HFFc6 (cell line): Measurements from ENCODE around the gene ORC3. TPM values are rescaled to one million over a fixed set of nuclear protein-coding genes. Genes with fewer than 3 reads are reported as not detected.

Experiments
- DNase-seq: peaks from one replicate; pipeline ENCODE4 v3.0.0-alpha.2; 2018
- H3K27ac Mint-ChIP-seq: 2 replicates; pipeline ENCODE4 v1.8.0; 2020; ENCODE audit warnings: mild to moderate bottlenecking, mixed read lengths
- H3K27me3 Mint-ChIP-seq: 2 replicates; pipeline ENCODE4 v1.8.0; 2021; ENCODE audit warnings: mild to moderate bottlenecking, moderate library complexity, mixed read lengths; ENCODE audit not compliant: insufficient read depth
- H3K36me3 Mint-ChIP-seq: 2 replicates; pipeline ENCODE4 v1.8.0; 2021; ENCODE audit warnings: low read depth, mixed read lengths
- H3K4me1 Mint-ChIP-seq: 2 replicates; pipeline ENCODE4 v1.8.0; 2020; ENCODE audit warnings: low read depth, mixed read lengths
- H3K4me3 Mint-ChIP-seq: 2 replicates; pipeline ENCODE4 v1.8.0; 2020; ENCODE audit warnings: mild to moderate bottlenecking, moderate library complexity, mixed read lengths
- H3K9me3 Mint-ChIP-seq: 2 replicates; pipeline ENCODE4 v1.8.0; 2020; ENCODE audit warnings: mild to moderate bottlenecking, mixed read lengths
- total RNA-seq, 6 experiments: library from RNA; stranded (reverse); fragmentation: NEBNext Ultra II Directional; extraction: Animal tissue kit (Norgen Biotek cat#: 25700); gene quantifications; 2 replicates in 1 of 6; 3 replicates in 5 of 6; pipeline ENCODE4 v1.2.3, GENCODE V29; 2021
- TF ChIP-seq, protein P1 (sequence below): fragments of 200-600 bp; sonication (generic); IDR thresholded peaks from 2 replicates; pipeline ENCODE4 v1.5.0; 2021; ENCODE audit warnings: antibody characterized with exemption, mild to moderate bottlenecking

Gene ORC3
- total RNA-seq, 6 experiments from 2014 or later = 26.7 to 35.1 (median 29.7) TPM

DNA sequence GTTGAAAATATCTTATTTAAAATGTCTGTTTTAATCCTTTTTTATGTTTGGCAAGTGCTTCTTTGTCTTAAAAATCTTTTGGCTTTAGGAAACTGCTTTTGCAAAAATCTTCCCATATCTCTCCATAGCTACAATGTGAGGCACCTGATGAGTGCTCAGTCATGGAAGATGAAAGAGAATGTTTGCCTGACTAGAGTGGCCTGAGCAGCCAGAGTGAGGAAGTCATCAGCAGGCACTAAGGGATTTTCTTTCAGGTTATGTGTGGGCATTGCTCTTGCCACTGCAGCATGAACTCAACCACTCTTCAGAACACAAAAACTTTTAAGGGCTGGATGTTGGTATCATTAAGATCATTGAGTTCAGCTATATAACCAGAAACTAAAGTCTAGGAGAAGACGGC, 64.2 kb downstream of the ORC3 start:
- Mint-ChIP-seq H3K36me3 (peaks cover 35% of the 10 kb centered on the region), H3K27ac (peak overlapping the region; percentile 24; the same call in 1 of the 2 replicates), H3K9me3 (no peaks in the 10 kb centered on the region), H3K27me3 (0 out of 2 replicates have a peak, but pooled peaks cover 2% of the 10 kb centered on the region), H3K4me1 (peaks cover 50% of the 10 kb centered on the region), H3K4me3 (no peak overlapping the region)
- no peak for DNase-seq
- TF ChIP-seq, protein P1, sequence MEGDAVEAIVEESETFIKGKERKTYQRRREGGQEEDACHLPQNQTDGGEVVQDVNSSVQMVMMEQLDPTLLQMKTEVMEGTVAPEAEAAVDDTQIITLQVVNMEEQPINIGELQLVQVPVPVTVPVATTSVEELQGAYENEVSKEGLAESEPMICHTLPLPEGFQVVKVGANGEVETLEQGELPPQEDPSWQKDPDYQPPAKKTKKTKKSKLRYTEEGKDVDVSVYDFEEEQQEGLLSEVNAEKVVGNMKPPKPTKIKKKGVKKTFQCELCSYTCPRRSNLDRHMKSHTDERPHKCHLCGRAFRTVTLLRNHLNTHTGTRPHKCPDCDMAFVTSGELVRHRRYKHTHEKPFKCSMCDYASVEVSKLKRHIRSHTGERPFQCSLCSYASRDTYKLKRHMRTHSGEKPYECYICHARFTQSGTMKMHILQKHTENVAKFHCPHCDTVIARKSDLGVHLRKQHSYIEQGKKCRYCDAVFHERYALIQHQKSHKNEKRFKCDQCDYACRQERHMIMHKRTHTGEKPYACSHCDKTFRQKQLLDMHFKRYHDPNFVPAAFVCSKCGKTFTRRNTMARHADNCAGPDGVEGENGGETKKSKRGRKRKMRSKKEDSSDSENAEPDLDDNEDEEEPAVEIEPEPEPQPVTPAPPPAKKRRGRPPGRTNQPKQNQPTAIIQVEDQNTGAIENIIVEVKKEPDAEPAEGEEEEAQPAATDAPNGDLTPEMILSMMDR = no peak

DNA sequence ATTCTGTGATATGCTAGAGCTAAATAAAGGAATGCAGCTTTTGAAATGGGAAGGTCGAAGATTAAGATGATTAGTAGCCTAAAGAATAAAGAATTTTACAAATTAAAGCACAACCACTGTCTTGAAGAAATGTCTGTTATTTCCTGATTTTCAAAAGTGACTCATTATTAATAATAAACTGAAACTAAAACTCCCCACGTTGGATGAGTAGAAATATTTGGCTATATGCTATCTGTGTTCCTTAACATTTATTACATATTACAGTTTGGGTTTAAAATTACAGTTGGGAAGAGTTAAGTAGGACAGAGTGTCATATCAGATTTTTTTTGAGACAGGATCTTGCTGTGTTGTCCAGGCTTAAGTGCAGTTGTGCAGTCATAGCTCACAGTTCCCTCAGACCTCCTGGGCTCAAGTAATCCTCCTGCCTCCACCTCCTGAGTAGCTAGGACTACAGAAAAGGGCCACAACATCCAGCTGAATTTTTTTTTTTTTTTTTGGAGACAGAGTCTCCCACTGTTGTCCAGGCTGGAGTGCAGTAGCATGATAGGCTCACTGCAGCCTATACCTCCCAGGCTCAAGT, 65.0 kb downstream of the ORC3 start:
- peaks cover 35% of the 10 kb centered on the region for H3K36me3 Mint-ChIP-seq
- peaks cover 57% of the 10 kb centered on the region for H3K4me1 Mint-ChIP-seq
- TF ChIP-seq, protein P1 = no peak
- H3K27me3 Mint-ChIP-seq = 0 out of 2 replicates have a peak, but pooled peaks cover 2% of the 10 kb centered on the region
- no peaks in the 10 kb centered on the region for H3K9me3 Mint-ChIP-seq
- peak overlapping the region; percentile 82 for H3K27ac Mint-ChIP-seq
- DNase-seq = no peak
- peak overlapping the region; percentile 59 for H3K4me3 Mint-ChIP-seq

DNA sequence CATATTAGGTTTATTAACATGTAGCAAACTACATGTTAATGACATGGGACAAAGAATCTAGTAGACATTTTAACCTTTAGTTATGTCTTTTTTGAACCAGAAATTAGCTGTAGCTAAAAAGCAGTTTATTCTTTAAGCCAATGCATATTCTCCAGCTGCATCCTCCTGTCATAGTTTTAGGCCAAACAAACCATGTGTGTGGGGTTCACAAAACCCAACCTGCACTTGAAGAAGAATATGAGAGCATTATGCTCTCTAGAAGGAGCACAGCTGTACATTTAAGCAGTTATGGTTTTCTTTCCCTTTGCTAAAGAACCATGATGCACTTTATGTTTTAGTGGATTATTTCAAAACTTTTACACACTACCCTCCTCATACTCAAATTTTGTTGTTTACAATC, 65.9 kb downstream of the ORC3 start:
- no peak overlapping the region; the same call in 1 of the 2 replicates for H3K27ac Mint-ChIP-seq
- 0 out of 2 replicates have a peak, but pooled peaks cover 2% of the 10 kb centered on the region for H3K27me3 Mint-ChIP-seq
- no peak for DNase-seq
- peaks cover 35% of the 10 kb centered on the region for H3K36me3 Mint-ChIP-seq
- peaks cover 65% of the 10 kb centered on the region for H3K4me1 Mint-ChIP-seq
- H3K4me3 Mint-ChIP-seq = no peak overlapping the region
- TF ChIP-seq, protein P1 = no peak
- H3K9me3 Mint-ChIP-seq = no peaks in the 10 kb centered on the region

DNA sequence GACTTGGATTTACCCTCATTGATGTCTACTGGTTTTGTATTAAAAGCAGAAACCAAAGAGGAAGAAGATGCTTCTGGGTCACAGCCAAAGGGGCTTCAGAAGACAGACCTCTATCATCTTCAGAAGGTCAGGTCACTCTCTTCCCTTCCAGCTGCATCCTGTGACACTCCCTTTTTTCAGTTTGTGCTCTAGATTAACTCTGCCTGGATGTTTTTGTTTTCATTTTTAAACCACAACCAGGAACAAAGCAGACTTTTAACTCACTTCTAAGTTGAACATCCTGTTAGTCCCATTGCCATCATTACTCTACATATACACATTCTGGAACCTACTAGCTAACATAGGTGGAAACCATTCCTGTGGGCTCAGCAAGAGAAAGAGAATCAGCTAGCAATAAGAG, 66.9 kb downstream of the ORC3 start:
- H3K27me3 Mint-ChIP-seq = 0 out of 2 replicates have a peak, but pooled peaks cover 2% of the 10 kb centered on the region
- peak overlapping the region; percentile 55; the same call in 1 of the 2 replicates for H3K27ac Mint-ChIP-seq
- peaks cover 76% of the 10 kb centered on the region for H3K4me1 Mint-ChIP-seq
- DNase-seq = no peak
- H3K4me3 Mint-ChIP-seq = no peak overlapping the region
- H3K36me3 Mint-ChIP-seq = peaks cover 35% of the 10 kb centered on the region
- no peaks in the 10 kb centered on the region for H3K9me3 Mint-ChIP-seq
- TF ChIP-seq, protein P1 = no peak

DNA sequence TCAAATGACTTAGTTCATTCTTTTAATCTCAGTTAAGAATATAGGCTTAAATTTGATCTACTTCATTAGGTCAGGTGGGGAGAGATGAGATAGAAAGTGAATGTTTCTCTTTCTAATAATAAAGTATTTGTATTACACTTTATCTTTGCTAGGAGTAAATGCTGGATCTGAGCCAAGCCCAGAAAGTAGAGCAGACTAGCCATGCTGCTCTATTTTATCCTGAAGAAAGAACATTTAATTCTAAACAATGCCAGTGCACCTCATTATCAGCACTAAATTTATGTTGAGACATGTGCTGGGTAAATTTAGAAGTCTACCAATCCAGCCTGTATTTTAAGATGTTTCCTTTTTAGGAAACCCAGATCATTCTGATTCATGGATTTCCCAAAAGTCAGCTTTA, 68.6 kb downstream of the ORC3 start:
- no peak for DNase-seq
- Mint-ChIP-seq H3K36me3 (peaks cover 32% of the 10 kb centered on the region), H3K4me3 (no peak overlapping the region; the same call in 1 of the 2 replicates), H3K27ac (peak overlapping the region; percentile 31; the same call in 1 of the 2 replicates), H3K27me3 (0 out of 2 replicates have a peak, but pooled peaks cover 2% of the 10 kb centered on the region), H3K9me3 (no peaks in the 10 kb centered on the region), H3K4me1 (peaks cover 78% of the 10 kb centered on the region)
- TF ChIP-seq, protein P1 = no peak
